MCF 10A (cell line): ENCODE data around the gene MAN1A1. TPM values are rescaled to one million over a fixed set of nuclear protein-coding genes. Genes with fewer than 3 reads are reported as not detected.

Source experiments
- BruUV-seq: library from RNA; stranded (reverse); fragments of 400-500 nt; replicated peaks from 2 replicates; lab custom pipeline; 2021; lab: Mats Ljungman, UMichigan
- CTCF ChIA-PET: fragments of 300-600 bp; sonication (Branson Sonifier 250); formaldehyde crosslinking; extraction: SDS; loops from one replicate; lab custom pipeline; 2021; ENCODE audit warnings: antibody characterized with exemption, inconsistent platforms; lab: Yijun Ruan, JAX
- POLR2A ChIA-PET: fragments of 300-600, 350-650 bp; sonication (Branson Sonifier 250); formaldehyde crosslinking; extraction: SDS; loops from one replicate; lab custom pipeline; 2020; ENCODE audit warnings: antibody characterized with exemption, inconsistent platforms; lab: Yijun Ruan, JAX
- DNase-seq: peaks from one replicate; pipeline ENCODE4 v3.0.0-alpha.2; 2018; ENCODE audit not compliant: unreplicated experiment
- H3K27ac Mint-ChIP-seq: one replicate; pipeline ENCODE4 v1.8.0; 2022; ENCODE audit warnings: mild to moderate bottlenecking, low read depth, mixed read lengths; ENCODE audit not compliant: unreplicated experiment
- H3K27me3 Mint-ChIP-seq: one replicate; pipeline ENCODE4 v1.8.0; 2022; ENCODE audit warnings: mixed read lengths; ENCODE audit not compliant: insufficient read depth, unreplicated experiment
- H3K36me3 Mint-ChIP-seq: one replicate; pipeline ENCODE4 v1.8.0; 2022; ENCODE audit warnings: mild to moderate bottlenecking, moderate library complexity, mixed read lengths; ENCODE audit not compliant: insufficient read depth, unreplicated experiment
- H3K4me1 Mint-ChIP-seq: one replicate; pipeline ENCODE4 v1.8.0; 2022; ENCODE audit warnings: mixed read lengths; ENCODE audit not compliant: insufficient read depth, unreplicated experiment
- H3K4me3 Mint-ChIP-seq: one replicate; pipeline ENCODE4 v1.8.0; 2022; ENCODE audit warnings: mild to moderate bottlenecking, moderate library complexity, mixed read lengths; ENCODE audit not compliant: unreplicated experiment
- H3K9me3 Mint-ChIP-seq: one replicate; pipeline ENCODE4 v1.8.0; 2022; ENCODE audit warnings: mixed read lengths; ENCODE audit not compliant: unreplicated experiment
- intact Hi-C: fragments of 100-400 bp; cut with micrococcal nuclease; formaldehyde crosslinking; loops from 2 replicates; pipeline ENCODE4 v1.14.1; 2022
- total RNA-seq: library from RNA; stranded (reverse); gene quantifications from 2 replicates; pipeline ENCODE4 v1.2.3, GENCODE V29; 2022
- TF ChIP-seq, protein P1 (sequence below): fragments of 200-600 bp; IDR thresholded peaks from one replicate; pipeline ENCODE4 v1.8.0; 2022; ENCODE audit warnings: antibody characterized with exemption, mild to moderate bottlenecking; ENCODE audit not compliant: unreplicated experiment

MAN1A1 gene
- total RNA-seq, 1 experiment from 2014 or later = 1.3 TPM

DNA sequence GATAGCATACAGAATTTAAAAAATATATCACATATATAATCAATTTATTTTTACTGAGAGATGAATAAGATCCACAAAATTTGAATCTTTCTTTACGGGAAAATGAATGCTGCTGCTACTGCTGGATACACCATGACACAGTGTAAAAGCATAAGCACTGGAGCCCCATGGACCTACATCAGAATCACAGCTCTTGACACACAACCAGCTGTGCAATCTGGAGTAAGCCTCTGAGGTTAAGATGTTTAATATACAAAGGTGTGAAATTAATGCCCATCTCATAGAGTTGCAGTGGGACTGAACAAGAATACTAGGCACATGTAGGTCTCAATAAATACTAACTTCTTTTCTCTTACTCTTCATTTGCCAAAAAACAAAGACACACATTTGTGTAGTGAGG, 48.1 kb downstream of the MAN1A1 start:
- POLR2A ChIA-PET = no interaction called here
- H3K36me3 Mint-ChIP-seq = no peaks in the 10 kb centered on the region
- H3K27me3 Mint-ChIP-seq = no peaks in the 10 kb centered on the region
- TF ChIP-seq, protein P1, sequence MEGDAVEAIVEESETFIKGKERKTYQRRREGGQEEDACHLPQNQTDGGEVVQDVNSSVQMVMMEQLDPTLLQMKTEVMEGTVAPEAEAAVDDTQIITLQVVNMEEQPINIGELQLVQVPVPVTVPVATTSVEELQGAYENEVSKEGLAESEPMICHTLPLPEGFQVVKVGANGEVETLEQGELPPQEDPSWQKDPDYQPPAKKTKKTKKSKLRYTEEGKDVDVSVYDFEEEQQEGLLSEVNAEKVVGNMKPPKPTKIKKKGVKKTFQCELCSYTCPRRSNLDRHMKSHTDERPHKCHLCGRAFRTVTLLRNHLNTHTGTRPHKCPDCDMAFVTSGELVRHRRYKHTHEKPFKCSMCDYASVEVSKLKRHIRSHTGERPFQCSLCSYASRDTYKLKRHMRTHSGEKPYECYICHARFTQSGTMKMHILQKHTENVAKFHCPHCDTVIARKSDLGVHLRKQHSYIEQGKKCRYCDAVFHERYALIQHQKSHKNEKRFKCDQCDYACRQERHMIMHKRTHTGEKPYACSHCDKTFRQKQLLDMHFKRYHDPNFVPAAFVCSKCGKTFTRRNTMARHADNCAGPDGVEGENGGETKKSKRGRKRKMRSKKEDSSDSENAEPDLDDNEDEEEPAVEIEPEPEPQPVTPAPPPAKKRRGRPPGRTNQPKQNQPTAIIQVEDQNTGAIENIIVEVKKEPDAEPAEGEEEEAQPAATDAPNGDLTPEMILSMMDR = no peak
- no peak for DNase-seq
- H3K4me3 Mint-ChIP-seq = no peak overlapping the region
- BruUV-seq = no TSS peak
- intact Hi-C loops = no loop called here
- H3K27ac Mint-ChIP-seq = no peak overlapping the region
- H3K4me1 Mint-ChIP-seq = no peaks in the 10 kb centered on the region
- CTCF ChIA-PET = no interaction called here
- no peaks in the 10 kb centered on the region for H3K9me3 Mint-ChIP-seq

DNA sequence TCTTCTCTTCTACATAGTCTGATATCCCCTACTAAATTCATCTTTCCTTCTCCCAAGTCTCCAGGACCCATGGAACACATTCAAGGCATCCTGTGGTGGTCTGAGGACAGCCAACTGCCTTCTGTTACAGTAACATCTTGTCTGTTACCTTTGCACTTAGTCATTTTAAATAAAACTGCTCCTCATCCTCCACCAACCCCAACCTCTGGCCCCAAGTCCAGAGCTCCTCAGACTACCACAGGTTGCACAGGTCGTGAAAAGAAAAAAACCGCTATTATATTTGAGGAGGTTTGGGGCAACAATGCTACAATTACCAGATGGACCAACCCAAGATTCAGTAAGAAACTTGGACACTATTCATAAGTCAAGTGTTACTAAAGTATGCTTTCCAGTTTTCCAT, 49.9 kb downstream of the MAN1A1 start:
- BruUV-seq = no TSS peak
- Mint-ChIP-seq H3K4me1 (no peaks in the 10 kb centered on the region), H3K36me3 (no peaks in the 10 kb centered on the region), H3K4me3 (no peak overlapping the region), H3K27me3 (no peaks in the 10 kb centered on the region), H3K9me3 (no peaks in the 10 kb centered on the region), H3K27ac (no peak overlapping the region)
- ChIA-PET POLR2A (no interaction called here), CTCF (interaction anchor here (0.7 to 1.0 kb wide), 2 partner anchors 35 to 82 kb away, joined by 4 to 6 read pairs; no protein-coding TSS in a partner anchor)
- TF ChIP-seq, protein P1 = no peak
- intact Hi-C loops = no loop called here
- no peak for DNase-seq

DNA sequence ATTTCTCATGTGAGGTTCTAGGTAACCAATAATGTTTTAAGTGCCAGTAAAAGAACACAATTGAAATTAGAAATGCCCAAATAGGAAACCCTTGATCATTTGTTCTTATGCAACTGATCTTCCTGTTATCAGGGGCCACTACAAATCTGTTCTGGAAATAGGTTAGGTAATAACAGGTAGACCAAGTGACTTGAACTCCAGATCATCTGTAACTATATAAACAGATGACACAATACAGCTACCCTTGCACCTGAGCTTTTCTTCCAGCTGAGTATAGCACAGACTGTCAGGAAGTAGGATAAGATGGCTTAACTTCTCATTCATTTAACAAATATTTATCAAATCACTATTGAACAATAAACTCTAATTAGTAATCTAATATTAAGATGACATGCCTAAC, 52.5 kb downstream of the MAN1A1 start:
- POLR2A ChIA-PET = no interaction called here
- Mint-ChIP-seq H3K36me3 (no peaks in the 10 kb centered on the region), H3K27me3 (no peaks in the 10 kb centered on the region), H3K27ac (no peak overlapping the region), H3K4me1 (no peaks in the 10 kb centered on the region), H3K4me3 (no peak overlapping the region), H3K9me3 (no peaks in the 10 kb centered on the region)
- no peak for DNase-seq
- intact Hi-C loops = no loop called here
- BruUV-seq = no TSS peak
- CTCF ChIA-PET = no interaction called here
- TF ChIP-seq, protein P1 = no peak

- no peaks in the 10 kb centered on the region for H3K9me3 Mint-ChIP-seq
- POLR2A ChIA-PET = no interaction called here
- no peak overlapping the region for H3K27ac Mint-ChIP-seq
- no TSS peak for BruUV-seq
- DNase-seq = no peak
- H3K36me3 Mint-ChIP-seq = peaks cover 1% of the 10 kb centered on the region
- no peaks in the 10 kb centered on the region for H3K27me3 Mint-ChIP-seq
- H3K4me1 Mint-ChIP-seq = no peaks in the 10 kb centered on the region
- intact Hi-C loops = no loop called here
- TF ChIP-seq, protein P1 = no peak
- no peak overlapping the region for H3K4me3 Mint-ChIP-seq
- CTCF ChIA-PET = no interaction called here
These were observed 53.2 kb downstream of the MAN1A1 start for GRCh38 chr6:119296036-119297035.
